ENCODE results near the gene ASTN2.

The ASTN2 gene

DNA sequence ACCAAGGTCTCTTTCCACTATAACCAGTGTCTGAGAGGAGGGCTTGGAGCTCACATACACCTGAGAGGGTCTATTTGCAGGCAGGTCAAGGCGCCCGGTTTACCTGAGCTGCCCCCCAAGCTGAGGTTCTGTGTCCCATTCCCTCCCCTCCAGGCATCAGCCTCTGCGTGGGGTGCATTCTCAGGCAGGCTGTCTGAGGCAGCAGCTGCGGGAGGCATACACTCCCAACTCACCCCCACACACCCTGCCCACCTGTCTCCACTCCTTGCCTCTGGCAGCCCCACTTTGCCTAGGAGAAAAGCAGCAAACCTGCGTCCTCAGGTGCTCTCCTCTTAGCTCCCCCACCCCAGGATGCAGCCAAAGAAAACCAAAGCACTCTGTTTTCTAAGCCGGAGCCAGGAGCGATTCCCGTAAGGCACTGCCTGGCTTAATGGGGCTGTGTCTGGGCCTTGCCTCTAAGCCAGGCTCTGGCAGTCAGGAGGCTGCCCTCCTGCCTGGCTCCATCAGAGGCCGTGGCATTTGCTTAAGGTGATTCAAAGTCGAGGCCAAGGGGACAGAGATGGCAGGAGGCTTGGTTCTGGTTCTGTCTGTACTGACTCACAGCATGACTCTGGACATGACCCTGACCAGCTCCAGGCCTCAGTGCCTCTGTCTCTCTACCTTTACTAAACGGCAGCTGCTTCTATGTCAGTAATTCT is 867.0 kb downstream of the ASTN2 start:
- H3K27ac ChIP-seq, result no peak overlapping the region
- TF ChIP-seq, protein P1, sequence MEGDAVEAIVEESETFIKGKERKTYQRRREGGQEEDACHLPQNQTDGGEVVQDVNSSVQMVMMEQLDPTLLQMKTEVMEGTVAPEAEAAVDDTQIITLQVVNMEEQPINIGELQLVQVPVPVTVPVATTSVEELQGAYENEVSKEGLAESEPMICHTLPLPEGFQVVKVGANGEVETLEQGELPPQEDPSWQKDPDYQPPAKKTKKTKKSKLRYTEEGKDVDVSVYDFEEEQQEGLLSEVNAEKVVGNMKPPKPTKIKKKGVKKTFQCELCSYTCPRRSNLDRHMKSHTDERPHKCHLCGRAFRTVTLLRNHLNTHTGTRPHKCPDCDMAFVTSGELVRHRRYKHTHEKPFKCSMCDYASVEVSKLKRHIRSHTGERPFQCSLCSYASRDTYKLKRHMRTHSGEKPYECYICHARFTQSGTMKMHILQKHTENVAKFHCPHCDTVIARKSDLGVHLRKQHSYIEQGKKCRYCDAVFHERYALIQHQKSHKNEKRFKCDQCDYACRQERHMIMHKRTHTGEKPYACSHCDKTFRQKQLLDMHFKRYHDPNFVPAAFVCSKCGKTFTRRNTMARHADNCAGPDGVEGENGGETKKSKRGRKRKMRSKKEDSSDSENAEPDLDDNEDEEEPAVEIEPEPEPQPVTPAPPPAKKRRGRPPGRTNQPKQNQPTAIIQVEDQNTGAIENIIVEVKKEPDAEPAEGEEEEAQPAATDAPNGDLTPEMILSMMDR (conservative IDR thresholded peaks at IDR 0.05), result no peak
- no peak for TF ChIP-seq ZFX (IDR thresholded peaks at IDR 0.05)

DNA sequence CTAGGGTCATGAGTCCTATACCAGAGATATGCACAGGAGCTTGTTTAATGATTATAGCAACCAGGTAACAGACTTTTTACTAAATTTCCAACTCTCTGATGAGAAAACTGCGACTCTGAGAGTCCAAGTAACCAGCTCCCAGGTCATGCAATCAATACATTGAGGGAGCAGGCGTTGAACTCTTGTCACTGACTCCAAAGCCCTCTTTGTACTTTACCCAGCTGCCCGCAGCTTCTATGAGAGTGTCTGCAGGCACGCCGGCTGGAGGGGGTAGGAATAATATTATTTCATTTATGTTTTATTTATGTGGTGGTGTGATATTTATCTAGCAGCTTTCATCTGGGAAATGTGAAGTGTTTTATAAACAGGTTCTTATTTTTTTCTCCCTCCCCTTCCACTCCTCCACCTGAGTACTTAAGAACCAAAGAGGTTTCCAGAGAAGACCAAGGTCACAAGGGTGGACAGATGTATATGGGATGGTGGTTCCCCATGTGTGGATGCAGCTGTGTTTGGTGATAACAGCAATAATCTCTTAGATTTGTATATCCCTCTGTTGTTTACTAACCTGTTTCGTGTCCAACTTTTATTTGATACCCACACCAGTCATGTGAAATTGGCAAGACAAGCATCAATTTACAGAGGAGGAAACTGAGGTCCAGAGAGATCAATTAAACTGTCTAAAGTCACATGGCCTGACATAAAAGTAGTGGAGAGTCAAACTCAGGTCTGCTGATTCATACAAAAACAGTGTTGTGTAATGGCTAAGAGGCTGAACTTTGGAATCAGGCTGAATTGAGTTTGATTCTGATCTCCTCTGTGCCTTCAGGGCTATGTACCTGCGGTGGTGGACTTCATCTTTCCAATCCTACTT is 867.9 kb downstream of the ASTN2 start:
- H3K27ac ChIP-seq, result no peak overlapping the region
- TF ChIP-seq, protein P1 (conservative IDR thresholded peaks at IDR 0.05), result no peak
- no peak for TF ChIP-seq ZFX (IDR thresholded peaks at IDR 0.05)

DNA sequence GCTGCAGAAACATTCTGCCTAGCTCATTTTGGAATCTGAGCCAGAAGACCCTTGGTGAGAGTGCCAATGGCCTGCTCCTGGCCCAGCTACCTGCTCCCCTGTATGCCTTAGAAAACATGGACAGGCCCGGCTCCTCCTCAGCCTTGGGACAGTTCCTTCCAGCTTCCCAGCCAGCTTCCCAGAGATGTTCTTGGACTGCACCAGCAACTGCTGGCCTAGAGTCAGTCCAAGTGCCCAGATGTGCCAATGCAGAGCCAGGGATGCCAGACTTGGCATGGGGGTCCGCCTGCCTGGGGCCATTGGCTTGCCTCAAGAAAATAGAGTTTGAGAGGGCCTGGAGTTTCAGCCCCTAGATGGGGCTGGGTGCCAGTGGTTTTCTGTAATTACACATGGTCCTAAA is 870.0 kb downstream of the ASTN2 start:
- H3K27ac ChIP-seq, result no peak overlapping the region
- TF ChIP-seq, protein P1 (conservative IDR thresholded peaks at IDR 0.05), result no peak
- TF ChIP-seq ZFX (IDR thresholded peaks at IDR 0.05), result no peak

DNA sequence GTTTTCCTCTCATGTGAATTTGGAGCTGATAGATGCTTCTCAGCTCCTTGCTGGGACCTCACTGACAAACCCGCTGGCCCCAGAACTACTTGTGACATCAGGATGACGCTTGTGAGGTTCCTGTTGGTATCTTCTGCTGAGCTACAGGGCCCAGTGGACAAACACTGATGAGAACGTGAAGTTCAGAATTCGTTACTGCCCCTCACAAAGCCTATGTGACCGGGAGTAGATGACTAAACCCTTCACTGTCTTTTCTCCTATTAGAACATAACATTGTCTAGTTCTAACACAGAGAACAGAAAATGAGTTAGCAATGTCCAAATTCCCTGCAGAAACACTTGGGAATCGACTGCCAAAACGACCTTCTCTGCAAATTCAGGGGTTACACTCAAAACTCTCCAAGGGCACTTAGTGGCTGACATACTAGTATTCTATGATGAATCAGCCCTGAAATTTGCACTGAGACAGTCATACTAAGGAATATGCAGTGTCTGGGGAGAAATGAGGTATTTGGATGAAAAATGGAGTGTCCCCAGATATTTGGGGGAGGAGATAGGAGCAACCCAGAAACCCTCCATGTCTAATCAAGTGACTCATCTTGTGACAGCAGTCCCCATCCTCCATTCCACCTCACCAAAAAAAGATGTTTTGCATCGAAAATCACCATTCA is 871.0 kb downstream of the ASTN2 start:
- TF ChIP-seq, protein P1 (conservative IDR thresholded peaks at IDR 0.05), result no peak
- no peak for TF ChIP-seq ZFX (IDR thresholded peaks at IDR 0.05)
- H3K27ac ChIP-seq, result no peak overlapping the region

DNA sequence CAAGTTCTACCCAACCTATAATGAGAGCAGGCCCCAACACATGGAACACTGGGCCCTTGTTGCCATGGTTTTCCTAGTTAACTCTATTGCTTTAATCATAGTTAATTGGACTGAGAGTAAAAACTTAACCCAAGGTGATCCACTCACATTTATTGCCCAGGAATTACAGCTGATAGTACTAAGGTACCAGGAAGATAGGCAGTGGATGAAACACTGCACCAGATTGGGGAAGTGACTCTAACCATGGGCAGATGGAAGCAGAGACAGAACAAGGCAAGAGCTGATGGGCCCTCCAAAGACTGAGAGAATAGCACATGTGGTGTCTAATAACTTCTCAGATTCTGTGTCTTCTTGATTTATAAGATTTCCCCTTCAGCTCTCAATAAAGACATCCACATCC is 873.5 kb downstream of the ASTN2 start:
- no peak overlapping the region for H3K27ac ChIP-seq
- TF ChIP-seq, protein P1 (conservative IDR thresholded peaks at IDR 0.05), result no peak
- no peak for TF ChIP-seq ZFX (IDR thresholded peaks at IDR 0.05)

DNA sequence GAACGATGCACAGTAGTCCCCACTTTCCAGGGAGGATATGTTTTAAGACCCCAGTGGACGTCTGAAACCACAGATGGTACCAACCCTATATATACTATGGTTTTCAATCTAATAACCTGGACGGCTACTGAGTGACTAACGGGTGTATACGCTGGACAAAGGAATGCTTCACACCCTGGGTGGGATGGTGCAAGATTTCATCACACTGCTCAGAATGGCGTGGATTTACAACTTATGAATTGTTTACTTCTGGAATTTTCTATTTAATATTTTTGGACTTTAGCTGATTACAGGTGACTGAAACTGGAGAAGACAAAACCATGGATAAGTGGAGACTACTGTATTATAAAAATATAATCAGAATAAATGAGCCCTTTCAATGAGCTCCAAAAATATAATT is 875.3 kb downstream of the ASTN2 start:
- H3K27ac ChIP-seq, result no peak overlapping the region
- TF ChIP-seq, protein P1 (conservative IDR thresholded peaks at IDR 0.05), result no peak
- TF ChIP-seq ZFX (IDR thresholded peaks at IDR 0.05), result no peak

DNA sequence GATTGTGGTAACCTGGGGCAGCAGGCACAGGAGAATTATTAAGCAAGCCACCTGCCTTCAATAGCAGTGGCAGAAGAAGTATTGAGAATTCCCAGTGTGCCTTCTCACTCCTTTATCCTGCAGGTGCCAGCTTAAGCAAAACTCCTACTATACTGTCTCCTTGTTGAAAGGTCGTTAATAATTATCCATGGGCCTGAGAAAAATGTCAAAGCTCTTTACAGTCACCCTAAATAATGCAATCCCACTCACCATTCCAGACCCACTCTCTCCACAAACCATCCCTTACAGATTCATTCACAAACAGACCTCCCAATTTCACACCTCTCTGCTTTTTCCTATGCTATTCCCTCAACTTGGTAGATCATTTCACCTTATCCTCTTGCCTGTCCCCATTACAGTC is 889.2 kb downstream of the ASTN2 start:
- no peak overlapping the region for H3K27ac ChIP-seq
- TF ChIP-seq, protein P1 (conservative IDR thresholded peaks at IDR 0.05), result no peak
- no peak for TF ChIP-seq ZFX (IDR thresholded peaks at IDR 0.05)
